HS-27A (cell line): ENCODE measurements around the gene TRIP12.
"Not testable (repeated sequence)": the region's sequence is repeated elsewhere in the genome, so short reads cannot be mapped to it uniquely, and the experiment has no call there.

Experiments used
- DNase-seq: peaks from one replicate; pipeline ENCODE4 v3.0.0-alpha.2; 2012; ENCODE audit warnings: low read depth, missing footprints

TRIP12 gene

DNA sequence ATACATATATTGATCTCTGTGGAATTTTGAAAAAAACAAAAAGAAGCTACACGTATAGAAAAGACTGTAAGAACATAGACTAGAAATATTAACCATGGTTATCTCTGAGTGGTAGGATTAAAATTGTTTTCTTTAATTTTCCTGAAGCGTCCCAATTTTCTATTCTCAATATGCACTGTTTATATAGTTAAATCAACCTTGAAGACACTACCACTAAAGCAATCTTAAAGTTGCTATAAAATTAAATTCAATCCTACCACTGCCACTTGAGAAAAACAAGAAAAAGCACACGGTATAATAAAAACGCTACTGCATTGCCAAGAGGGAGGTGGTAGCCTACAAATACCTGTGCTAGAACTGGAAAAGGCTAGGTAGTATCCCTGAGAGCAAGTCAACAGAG, 47.2 kb downstream of the TRIP12 start:
- DNase-seq = no peak

DNA sequence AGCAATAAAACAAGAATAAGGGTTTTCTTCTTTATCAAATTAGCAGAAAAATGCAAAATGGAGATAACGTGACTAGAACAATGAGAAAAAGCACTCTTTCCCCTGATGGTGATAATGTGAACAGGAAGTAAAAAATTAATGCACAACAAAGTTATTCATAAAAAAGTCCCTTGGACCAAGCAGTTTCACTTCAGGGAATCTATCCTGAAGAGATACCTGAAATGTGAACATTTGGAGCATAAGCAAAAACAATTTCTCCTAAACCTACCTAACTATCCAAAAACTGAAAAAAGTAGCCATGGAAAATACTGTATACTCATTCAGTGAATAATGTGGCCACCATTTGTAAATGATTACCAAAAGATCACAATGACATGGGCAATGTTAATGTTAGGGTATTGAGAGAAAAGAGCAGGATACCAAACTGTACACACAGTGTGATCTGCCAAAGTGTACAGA, 48.7 kb downstream of the TRIP12 start:
- no peak for DNase-seq

DNA sequence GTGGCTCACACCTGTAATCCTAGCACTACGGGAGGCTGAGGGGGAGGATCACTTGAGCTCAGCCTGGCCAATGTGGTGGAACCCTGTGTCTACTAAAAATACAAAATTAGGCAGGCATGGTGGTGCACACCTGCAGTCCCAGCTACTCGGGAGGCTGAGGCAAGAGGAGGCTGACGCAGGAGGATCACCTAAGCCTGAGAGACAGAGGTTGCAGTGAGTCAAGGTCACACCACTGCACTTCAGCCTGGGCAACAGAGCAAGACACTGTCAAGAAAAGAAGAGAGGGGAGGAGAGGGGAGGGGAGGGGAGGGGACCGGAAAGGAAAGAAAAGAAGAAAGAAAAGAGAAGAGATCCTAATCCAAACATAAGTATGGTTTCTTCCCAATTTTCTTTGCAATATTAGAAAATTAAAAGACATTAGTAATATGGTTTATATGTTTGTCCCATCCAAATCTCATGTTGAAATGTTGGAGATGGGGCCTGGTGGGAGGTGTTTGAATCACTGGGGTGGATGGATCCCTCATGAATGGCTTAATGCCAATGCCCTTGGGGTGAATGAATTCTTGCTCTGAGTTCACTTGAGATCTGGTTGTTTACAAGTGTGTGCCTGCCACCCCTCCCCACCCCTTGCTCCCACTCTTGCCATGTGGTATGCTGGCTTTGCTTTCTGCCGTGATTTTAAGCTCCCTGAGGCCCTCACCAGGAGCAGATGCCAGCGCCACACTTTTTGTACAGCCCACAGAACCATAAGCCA, 50.7 kb downstream of the TRIP12 start:
- DNase-seq = no peak

DNA sequence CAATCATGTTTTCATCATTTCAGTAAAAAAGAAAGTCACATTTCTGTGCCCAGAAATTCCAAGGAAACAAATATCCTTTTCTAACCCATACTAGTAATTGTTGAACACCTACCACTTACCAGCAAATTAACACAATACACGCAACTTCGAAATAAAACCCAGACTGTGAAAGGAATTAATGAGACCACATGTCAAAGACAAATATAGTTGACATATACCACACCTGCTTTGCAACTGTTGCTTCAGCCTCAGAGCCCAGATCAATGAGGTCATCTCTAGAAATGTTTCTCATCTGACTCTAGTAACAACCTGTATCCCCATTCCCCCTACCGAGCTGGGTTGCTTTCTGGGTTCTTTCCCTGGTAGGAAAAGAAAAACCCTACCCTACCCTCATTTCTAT, 52.6 kb downstream of the TRIP12 start:
- DNase-seq = no peak

DNA sequence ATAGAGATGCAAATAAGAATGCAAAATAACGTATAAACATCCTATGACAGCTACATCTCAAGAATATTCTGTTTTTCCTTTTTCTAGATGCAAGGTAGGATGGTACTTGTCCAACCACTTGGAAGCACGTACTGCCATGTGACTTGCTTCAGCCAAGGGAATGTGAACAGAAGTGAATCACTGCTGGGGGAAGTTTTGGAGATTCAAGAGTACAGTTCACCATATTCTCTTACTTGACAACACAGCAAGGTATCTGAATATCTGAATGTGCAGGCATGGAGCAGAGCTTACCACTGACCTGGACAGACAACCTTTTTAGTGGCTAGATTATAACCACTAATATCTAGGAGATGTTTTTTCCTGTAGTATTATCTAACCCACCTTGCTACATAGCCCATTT, 53.0 kb downstream of the TRIP12 start:
- no peak for DNase-seq

DNA sequence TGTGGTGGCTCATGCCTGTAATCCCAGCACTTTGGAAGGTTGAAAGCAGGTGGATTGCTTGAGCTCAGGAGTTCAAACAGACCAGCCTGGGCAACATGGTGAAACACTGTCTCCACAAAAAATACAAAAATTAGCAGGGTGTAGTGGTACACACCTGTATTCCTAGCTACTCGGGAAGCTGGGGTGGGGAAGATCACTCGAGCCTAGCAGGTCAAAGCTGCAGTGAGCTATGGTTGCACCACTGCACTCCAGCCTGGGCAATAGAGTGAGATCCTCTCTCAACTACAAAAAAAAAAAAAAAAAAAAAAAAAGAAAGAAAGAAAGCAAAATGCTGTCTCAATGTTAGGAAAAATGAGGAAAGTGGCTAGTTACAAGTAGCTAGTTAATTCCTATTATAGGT, 56.8 kb downstream of the TRIP12 start:
- DNase-seq = no peak

DNA sequence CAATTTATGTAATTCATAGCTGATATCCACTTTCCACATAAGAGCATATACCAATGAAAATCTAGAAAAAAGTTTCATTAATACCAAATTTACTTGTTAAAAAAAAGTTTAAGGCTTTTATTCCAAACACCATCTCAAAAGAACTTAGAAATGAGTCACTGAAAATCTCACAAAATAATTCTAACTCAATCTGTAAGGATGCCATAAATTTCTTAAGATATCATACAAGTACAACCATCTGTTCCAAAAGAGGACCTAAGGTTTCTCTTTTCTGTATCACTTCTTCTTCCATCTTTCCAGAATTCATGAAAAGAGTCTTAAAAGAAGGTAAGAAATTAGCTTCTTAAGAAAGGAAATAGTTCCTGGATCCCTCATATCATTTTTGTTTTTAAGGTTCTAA, 60.4 kb downstream of the TRIP12 start:
- DNase-seq = no peak

DNA sequence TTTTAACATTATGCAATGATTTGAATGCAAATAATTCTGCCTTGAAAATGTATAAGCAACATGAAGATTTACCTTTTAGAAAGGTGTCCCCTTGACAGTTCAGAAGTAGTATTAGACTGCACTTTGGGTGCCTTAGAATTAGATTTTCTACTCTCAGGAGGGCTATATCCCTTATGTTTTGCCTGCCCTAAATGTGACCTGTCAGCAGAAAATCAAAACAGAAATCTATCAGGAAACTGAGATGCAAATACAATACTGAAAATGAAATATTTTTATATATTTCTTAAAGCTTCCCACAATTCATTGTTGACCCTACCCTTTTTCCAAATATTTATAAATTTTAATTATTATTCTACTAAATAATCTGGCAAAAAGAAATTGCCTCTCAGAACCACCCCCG, 61.5 kb downstream of the TRIP12 start:
- DNase-seq = no peak

DNA sequence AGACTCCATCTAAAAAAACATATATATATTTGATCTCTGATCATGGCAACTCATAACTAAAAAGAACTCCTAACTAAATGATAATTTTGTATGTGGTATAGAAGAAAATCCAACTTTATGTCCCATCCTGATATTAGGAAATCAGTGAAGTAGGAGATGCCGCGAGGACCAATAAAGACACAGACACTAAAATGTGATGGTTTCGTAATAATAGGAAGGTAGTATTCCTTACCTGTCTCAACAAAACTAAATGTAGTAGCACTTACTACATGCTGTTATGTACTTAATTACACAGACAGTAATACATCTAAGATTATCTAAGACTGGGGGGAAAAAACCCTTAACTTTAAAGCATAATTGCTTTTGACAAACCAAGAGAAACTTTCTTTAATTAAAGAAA, 63.5 kb downstream of the TRIP12 start:
- DNase-seq = no peak

DNA sequence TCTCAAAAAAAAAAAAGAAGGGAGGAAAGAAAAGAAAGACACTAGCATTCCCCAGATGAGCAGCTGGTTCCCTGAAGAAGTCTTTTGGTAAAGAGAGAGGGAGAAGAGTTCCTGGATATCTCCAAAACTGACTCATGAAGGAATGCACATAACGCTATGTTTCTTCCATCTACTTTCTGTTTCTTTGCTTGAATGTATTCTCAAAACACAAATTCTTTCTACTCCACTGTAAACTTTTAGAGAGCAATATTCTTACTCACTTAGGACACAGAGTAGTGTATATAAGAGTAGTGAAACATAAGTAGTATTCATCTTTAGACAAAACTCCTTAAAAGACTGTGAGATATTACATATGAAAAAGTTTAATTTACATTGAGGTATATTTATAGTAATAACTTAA, 64.2 kb downstream of the TRIP12 start:
- DNase-seq = no peak

DNA sequence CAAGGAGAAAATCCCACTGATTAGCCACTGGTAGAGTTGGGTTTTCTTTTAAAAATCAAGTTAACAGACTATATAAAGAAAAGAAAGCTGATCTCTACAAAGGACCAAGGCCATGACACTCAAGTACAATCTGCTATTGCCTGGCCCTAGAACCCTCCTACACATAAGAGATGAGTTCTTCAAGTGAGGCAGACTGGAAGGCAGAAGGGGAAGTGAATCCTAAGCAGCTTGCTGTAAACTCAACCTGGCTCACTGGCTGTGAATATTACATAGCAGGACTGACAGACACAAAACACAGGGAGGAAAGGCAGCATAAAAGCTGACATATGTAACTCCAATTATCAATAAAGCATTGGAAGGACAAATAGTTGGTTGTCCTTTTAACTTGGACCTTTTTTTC, 65.4 kb downstream of the TRIP12 start:
- DNase-seq = no peak

DNA sequence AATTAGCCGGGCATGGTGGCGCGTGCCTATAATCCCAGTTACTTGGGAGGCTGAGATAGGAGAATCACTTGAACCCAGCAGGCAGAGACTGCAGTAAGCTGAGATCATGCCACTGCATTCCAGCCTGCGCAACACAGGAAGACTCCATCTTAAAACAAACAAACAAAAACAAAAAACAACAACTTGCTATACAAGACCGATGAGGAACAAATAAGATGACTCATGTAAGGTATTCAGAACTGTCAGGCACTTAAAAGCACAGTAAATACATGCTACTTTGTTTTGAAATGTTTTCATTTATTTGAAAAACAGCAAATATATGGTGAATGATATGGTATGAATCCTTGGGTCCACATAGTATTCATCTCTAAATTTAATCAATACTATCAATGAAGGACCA, 66.7 kb downstream of the TRIP12 start:
- DNase-seq = no peak

DNA sequence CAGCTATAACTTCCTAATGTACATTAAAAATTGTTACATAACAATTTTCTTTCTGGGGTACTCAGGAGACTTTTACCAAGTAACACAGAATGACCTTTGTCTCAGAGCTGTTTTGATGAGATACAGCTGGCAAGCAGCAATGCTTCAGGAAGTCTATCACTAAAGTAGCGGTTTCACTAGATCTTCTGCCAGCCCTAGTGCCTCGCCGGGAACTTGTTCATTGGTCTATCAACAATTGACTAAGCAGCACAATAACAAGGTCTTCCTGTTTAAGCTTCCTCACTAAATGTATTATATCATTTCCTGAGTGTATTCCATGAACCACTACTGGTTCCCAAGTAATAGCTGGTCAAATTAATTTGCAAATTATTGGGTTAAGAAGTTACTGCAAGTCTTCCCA, 69.2 kb downstream of the TRIP12 start:
- no peak for DNase-seq

DNA sequence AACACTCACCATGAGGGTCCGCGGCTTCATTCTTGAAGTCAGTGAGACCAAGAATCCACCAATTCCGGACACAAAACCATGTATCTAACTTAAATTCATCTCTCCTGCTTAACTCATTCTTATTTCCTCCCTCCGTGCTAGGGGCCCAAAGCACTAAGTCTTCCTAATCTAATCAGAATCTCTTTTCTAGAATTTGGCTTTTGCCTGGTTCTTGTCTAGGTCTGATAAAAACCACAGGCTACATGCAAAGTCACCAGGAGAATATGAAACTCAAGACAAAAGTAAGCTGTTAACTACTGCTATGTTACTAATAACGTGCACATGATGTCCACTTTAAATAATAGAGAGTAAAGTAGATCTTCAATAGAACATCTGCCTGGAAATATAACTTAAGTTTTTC, 69.9 kb downstream of the TRIP12 start:
- no peak for DNase-seq

DNA sequence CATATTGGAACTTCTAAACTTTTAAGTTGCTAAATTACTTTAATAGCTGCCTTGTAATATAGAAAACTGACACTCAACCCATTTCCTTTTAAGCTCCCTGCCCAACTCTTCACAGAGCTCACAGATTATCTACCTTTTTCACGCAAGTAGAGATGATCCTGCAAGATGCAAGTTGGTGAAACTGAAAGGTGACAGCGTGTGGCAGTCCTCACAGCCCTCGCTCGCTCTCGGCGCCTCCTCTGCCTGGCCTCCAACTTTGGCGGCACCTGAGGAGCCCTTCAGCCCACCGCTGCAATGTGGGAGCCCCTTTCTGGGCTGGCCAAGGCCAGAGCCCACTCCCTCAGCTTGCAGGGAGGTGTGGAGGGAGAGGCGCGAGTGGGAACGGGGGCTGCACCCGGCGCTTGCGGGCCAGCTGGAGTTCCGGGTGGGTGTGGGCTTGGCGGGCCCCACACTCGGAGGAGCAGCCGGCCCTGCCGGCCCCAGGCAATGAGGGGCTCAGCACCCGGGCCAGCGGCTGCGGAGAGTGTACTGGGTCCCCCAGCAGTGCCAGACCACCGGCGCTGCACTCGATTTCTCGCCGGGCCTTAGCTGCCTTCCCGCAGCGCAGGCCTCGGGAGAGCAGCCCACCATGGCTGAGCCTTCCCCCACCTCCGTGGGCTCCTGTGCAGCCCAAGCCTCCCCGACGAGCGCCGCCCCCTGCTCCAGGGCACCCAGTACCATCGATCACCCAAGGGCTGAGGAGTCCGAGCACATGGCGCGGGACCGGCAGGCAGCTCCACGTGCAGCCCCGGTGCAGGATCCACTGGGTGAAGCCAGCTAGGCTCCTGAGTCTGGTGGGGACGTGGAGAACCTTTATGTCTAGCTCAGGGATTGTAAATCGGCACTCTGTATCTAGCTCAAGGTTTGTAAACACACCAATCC, 71.2 kb downstream of the TRIP12 start:
- DNase-seq = not testable (repeated sequence)

DNA sequence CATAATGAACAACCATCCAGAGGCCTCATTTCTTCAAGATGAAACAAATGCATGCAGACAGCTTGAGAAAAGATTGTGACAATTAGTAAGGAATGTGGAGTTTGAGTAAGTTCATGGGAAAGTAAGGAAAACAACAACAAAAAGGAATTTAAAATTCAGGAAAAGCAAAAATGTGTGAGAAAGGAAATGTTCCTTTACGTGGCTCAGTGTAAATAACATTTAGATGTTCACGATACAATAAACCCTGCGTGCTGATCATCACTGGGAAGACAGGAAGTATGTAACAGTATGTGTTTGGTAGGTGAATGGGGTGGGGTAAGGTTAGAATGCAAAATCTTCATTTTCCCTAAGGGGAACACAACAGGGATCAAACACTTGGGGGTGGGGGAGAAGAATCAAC, 72.7 kb downstream of the TRIP12 start:
- no peak for DNase-seq

DNA sequence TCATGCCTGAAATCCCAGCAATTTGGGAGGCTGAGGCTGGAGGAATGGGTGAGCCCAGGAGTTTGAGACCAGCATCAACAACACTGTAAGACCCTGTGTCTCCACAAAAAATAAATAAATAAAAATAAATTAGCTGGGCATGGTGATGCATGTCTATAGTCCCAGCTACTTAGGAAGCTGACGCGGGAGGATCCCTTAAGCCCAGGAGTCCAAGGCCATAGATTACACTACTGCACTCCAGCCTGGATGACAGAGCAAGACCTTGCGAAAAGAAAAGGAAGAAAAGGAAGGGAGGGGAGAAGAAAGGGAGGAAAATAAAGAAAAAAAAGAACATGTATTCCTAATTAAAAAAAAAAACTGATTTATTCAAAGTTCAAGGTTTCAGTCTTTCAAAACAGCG, 78.2 kb downstream of the TRIP12 start:
- DNase-seq = no peak

DNA sequence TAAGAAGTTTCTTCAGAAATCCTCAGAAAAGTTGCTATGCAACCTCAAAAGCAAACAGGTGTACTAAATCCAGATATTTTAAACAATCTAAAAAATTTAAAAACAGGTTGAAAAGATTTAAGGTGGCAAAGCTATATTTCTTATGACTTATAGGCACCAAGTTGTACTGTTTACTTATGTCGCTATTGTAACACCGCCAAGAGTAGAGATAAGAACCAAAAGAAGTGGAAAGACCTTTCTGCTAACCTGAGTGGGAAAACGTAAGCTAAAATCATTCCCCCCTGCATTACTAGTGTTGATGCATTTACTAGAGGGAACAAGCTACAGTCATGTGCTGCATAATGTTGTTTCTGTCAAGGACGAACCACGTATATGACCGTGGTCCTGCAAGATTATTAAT, 83.1 kb downstream of the TRIP12 start:
- no peak for DNase-seq

DNA sequence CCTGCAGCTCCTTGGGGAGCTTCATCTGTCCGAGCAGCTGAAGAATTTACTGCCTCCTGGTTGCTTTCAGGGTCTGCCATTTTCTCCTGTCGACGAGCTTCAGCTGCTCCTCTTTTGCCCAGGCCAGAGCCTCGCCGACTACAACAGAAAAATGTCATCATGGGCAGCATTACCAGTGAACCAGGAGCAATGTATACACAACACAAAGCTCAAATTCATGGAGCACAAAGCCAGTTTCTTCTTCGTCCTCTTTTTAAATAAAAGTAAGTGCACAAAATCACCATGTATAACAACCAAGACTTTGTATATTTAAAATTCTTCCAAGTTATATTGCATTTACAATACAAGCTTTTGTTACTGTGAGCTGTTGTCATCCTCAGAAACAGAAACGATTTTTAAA, 85.0 kb downstream of the TRIP12 start:
- no peak for DNase-seq

DNA sequence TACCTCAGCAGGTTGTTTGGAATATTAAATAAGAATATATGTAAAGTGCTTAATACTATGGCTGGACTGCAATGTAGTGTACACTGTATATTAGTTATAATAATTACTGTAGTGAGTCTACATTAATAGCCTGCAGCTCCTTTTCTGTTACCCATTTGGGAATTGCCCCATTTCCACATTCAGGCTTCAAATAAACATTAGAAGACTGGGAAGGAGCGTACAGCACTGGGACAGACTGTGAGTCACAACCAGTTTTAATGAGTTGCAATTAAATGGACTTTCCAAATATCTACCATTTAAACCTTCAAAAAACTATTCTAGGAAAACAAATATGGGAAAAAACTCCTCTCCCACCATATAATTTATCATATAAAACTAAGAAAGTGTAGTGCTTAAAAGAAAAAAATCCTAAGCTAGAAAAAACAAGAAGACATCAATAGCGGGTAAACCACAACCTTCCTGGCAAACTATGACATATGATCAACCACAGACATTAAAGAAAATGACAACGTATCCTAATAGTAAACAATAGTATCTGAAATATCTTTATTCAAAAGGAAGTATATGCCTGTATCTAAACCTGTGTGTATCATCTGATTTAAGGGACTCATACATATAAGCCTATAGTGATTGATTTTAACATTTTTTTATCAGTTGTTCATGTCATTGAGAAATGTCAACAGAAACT, 86.1 kb downstream of the TRIP12 start:
- DNase-seq = no peak

DNA sequence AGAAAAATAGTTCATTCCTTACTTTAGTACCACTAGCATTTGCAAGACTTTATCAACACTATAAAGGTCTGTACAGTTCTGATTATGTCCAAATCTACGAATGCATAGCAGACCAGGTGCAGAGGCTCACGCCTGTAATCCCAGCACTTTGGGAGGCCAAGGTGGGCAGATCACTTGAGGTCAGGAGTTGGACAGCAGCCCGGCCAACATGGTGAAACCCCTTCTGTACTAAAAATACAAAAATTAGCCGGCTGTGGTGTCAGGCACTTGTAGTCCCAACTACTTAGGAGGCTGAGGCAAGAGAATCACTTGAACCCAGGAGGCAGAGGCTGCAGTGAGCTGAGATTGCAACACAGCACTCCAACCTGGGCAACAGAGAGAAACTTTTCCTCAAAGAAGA, 87.4 kb downstream of the TRIP12 start:
- not testable (repeated sequence) for DNase-seq

DNA sequence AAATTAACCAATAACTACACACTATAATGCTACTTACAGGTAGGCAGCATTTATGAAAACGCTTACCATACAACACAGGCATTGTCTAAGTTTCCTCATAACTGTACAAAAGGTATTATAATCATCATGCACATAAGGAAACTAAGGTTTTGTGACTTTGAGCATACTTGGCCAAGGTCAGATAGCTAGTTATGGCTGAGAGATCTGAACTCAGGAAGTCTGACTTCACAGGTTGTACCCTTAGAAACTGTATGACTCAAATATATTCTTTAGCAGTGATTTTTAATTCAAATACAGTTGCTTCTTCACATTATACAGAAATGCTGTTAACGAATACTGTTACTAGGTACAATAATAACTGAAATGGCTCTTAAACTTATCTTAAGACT, 89.3 kb downstream of the TRIP12 start:
- DNase-seq = no peak
